ENCODE measurements around the gene DGCR2. TPM values are rescaled to one million over a fixed set of nuclear protein-coding genes. Genes with fewer than 3 reads are reported as not detected.

DGCR2 gene
- total RNA-seq, 3 donors from 2014 or later, result 36.8 to 58.4 (median 42.9) TPM

- Histone ChIP-seq H3K4me1 (no peaks in the 10 kb centered on the region), H3K4me3 (no peak overlapping the region), H3K27me3 (peaks cover 0 to 6% of the 10 kb centered on the region in 2 donors), H3K36me3 (no peaks in the 10 kb centered on the region), H3K27ac (no peak overlapping the region), H3K9me3 (no peaks in the 10 kb centered on the region)
- intact Hi-C loops (cut with DNase I; ENCODE audit: low total_unique reads), result no loop called here
- no peak for TF ChIP-seq POLR2AphosphoS5 (IDR thresholded peaks at IDR 0.05)
- TF ChIP-seq CTCF (IDR thresholded peaks at IDR 0.05), result no peak
- no peak for DNase-seq (ENCODE audit: low spot score in 2 of 2)
Measured at GRCh38 chr22:18994056-18994455, 128.2 kb downstream of the DGCR2 start.

- Histone ChIP-seq H3K27me3 (peaks cover 0 to 6% of the 10 kb centered on the region in 2 donors), H3K27ac (no peak overlapping the region), H3K4me3 (no peak overlapping the region), H3K36me3 (no peaks in the 10 kb centered on the region), H3K4me1 (no peaks in the 10 kb centered on the region), H3K9me3 (no peaks in the 10 kb centered on the region)
- intact Hi-C loops (cut with DNase I; ENCODE audit: low total_unique reads), result no loop called here
- TF ChIP-seq POLR2AphosphoS5 (IDR thresholded peaks at IDR 0.05) (no peak), CTCF (IDR thresholded peaks at IDR 0.05) (no peak), POLR2A (IDR thresholded peaks at IDR 0.05) (no peak)
- DNase-seq (ENCODE audit: low spot score in 2 of 2), result no peak
Measured at GRCh38 chr22:18992543-18993198, 129.5 kb downstream of the DGCR2 start.

GRCh38 chr22:18991821-18992442 lies 130.3 kb downstream of the DGCR2 start:
- Histone ChIP-seq H3K4me1 (no peaks in the 10 kb centered on the region), H3K36me3 (no peaks in the 10 kb centered on the region), H3K4me3 (no peak overlapping the region), H3K27me3 (peaks cover 0 to 6% of the 10 kb centered on the region in 2 donors), H3K9me3 (no peaks in the 10 kb centered on the region), H3K27ac (no peak overlapping the region)
- TF ChIP-seq POLR2A (IDR thresholded peaks at IDR 0.05) (no peak), CTCF (IDR thresholded peaks at IDR 0.05) (no peak), POLR2AphosphoS5 (IDR thresholded peaks at IDR 0.05) (no peak)
- intact Hi-C loops (cut with DNase I; ENCODE audit: low total_unique reads), result no loop called here
- DNase-seq (ENCODE audit: low spot score in 2 of 2), result no peak

GRCh38 chr22:18991138-18991432 lies 131.1 kb downstream of the DGCR2 start:
- no peak overlapping the region for H3K4me3 ChIP-seq
- no peaks in the 10 kb centered on the region for H3K9me3 ChIP-seq
- TF ChIP-seq CTCF (IDR thresholded peaks at IDR 0.05), result no peak
- no peak for TF ChIP-seq POLR2AphosphoS5 (IDR thresholded peaks at IDR 0.05)
- DNase-seq (ENCODE audit: low spot score in 2 of 2), result no peak
- intact Hi-C loops (cut with DNase I; ENCODE audit: low total_unique reads), result no loop called here
- H3K4me1 ChIP-seq, result no peaks in the 10 kb centered on the region
- no peaks in the 10 kb centered on the region for H3K36me3 ChIP-seq
- peaks cover 0 to 6% of the 10 kb centered on the region in 2 donors for H3K27me3 ChIP-seq
- H3K27ac ChIP-seq, result no peak overlapping the region

- Histone ChIP-seq H3K27me3 (peaks cover 0 to 6% of the 10 kb centered on the region in 2 donors), H3K36me3 (no peaks in the 10 kb centered on the region), H3K4me3 (no peak overlapping the region), H3K27ac (no peak overlapping the region), H3K9me3 (no peaks in the 10 kb centered on the region), H3K4me1 (no peaks in the 10 kb centered on the region)
- intact Hi-C loops (cut with DNase I; ENCODE audit: low total_unique reads), result no loop called here
- DNase-seq (ENCODE audit: low spot score in 2 of 2), result no peak
- TF ChIP-seq POLR2A (IDR thresholded peaks at IDR 0.05), result no peak
- TF ChIP-seq POLR2AphosphoS5 (IDR thresholded peaks at IDR 0.05), result no peak
- TF ChIP-seq CTCF (IDR thresholded peaks at IDR 0.05), result no peak
Measured at GRCh38 chr22:18990355-18991137, 131.7 kb downstream of the DGCR2 start.
